GM06990 (cell line): ENCODE data around the gene CD81.

Experiments used
- DNase-seq: peaks from one replicate; pipeline ENCODE4 v3.0.0-alpha.2; 2011; ENCODE audit not compliant: insufficient read length; ENCODE audit errors: extremely low read depth
- H3K27me3 ChIP-seq: replicated peaks from 2 replicates; pipeline ENCODE4 v1.6.0; 2011; ENCODE audit warnings: low read length; ENCODE audit not compliant: control insufficient read depth, insufficient read depth
- H3K36me3 ChIP-seq: 2 replicates; pipeline ENCODE4 v1.5.1; 2011; ENCODE audit warnings: low read length; ENCODE audit not compliant: control insufficient read depth, insufficient read depth
- H3K4me3 ChIP-seq: replicated peaks from 2 replicates; pipeline ENCODE4 v1.5.1; 2011; ENCODE audit warnings: low read depth, mild to moderate bottlenecking, control low read depth, low read length
- CTCF ChIP-seq: IDR thresholded peaks from 2 replicates; pipeline ENCODE4 v1.5.1; 2011; ENCODE audit warnings: low read length, control low read depth, mild to moderate bottlenecking, inconsistent platforms; ENCODE audit not compliant: insufficient read depth, poor library complexity, severe bottlenecking

Gene CD81

DNA sequence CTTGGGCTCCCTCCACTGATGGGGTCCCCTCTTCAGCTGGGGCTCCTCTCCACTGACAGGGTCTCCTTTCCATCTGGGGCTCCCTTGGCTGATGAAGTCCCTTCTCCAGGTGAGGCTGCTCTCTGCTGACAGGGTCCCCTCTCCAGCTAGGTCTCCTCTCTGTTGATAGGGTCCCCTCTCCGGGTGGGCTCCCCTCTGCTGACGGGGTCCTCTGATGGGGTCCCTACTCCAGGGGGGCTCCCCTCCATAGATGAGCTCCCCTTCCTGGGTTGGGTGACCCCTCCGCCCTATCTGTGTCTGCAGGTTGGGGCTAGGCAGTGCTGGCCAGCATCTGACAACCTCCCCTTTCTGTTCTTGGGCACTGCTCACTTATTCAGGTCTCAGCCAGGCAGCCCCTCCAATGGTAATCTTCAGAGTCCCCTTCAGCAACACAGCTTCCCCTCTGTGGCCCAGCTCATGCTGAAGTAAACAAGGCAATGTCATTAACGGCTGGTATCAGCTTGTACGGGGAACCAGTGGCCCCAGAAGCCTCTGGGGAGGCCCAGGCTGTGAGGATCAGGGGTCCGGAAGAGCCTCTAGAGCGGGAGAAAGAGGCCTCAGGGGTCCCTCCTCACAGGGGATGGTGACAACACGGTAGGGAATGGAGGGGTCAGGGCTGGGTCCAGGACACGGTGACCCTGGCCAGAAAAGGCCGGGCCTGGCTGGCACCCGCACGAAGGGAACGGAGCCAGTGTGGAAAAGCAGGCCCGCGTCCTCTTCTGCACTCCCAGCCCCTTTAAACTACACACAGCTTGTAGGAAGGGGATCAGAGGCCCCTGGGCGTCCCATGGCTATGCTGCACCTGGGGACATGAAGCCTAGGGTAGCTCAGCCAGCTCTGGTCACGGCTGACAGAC is 9.6 kb upstream of the CD81 start:
- Histone ChIP-seq H3K36me3 (no peaks in the 10 kb centered on the region), H3K4me3 (no peak overlapping the region), H3K27me3 (peaks cover 2% of the 10 kb centered on the region; the same call in 1 of the 2 replicates)
- DNase-seq, result no peak
- TF ChIP-seq CTCF, result no peak

DNA sequence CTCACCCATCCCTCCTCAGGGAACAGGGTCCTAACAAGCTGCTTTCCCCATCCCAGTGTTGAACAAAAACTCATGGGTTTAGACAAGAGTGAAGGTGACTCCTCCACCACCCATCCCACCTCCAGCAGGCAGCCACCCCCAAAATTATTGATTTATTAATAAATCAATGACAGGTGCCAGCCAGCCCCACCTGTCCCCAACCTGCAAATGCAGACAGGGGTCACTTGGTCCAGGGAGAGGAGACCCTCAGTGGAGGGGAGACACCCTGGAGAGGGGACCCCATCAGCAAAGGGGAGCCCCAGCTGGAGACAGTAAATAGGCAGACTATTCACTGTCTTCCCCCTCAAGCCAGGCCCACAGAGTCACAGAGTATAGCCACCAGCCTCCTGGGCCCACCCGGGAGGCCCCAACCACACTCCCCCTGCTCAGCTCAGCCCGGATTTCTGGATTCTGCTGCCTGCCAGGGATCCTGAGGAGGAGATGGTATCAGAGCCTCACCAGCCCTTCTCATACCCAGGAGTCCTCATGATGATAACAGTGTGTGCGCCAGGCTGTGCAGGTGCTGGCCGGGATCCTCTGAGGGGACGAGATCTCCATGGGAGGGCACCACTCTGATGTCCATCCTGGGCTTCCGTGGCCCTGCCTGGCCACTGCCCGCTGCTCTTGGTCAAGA is 8.8 kb upstream of the CD81 start:
- DNase-seq, result no peak
- Histone ChIP-seq H3K4me3 (no peak overlapping the region), H3K36me3 (no peaks in the 10 kb centered on the region), H3K27me3 (peaks cover 2% of the 10 kb centered on the region; the same call in 1 of the 2 replicates)
- TF ChIP-seq CTCF, result no peak

GRCh38 chr11:2368851-2369180 is 8.3 kb upstream of the CD81 start:
- DNase-seq, result no peak

DNA sequence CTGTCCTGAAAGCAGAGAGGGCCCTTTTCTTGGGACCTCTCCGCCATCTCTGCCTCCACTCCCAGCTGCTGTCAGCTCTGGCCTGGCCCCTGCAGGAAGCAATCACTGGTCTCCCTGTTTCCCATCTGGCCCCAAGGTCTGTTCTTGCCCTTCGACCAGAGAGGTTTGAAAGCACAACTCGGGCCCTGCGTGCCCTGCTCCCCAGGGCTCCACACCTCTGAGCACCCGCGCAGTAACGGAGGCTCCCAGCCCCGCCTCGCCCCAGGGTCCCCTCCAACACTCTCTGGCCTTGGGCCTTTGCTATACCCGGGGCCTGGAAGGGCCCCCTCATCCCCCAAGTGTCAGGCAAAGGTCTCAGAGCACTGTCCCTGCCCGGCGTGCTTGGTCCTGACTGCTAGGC is 7.8 kb upstream of the CD81 start:
- Histone ChIP-seq H3K36me3 (no peaks in the 10 kb centered on the region), H3K4me3 (no peak overlapping the region), H3K27me3 (peaks cover 2% of the 10 kb centered on the region; the same call in 1 of the 2 replicates)
- no peak for TF ChIP-seq CTCF
- DNase-seq, result no peak

More at GRCh38 chr11:2368851-2369180, 8.3 kb upstream of the CD81 start:
- TF ChIP-seq CTCF, result no peak
- Histone ChIP-seq H3K36me3 (no peaks in the 10 kb centered on the region), H3K27me3 (peaks cover 2% of the 10 kb centered on the region; the same call in 1 of the 2 replicates), H3K4me3 (no peak overlapping the region)

GRCh38 chr11:2369896-2370295 is 7.2 kb upstream of the CD81 start:
- H3K27me3 ChIP-seq, result peaks cover 2% of the 10 kb centered on the region; the same call in 1 of the 2 replicates
- no peak for DNase-seq
- no peaks in the 10 kb centered on the region for H3K36me3 ChIP-seq
- no peak overlapping the region for H3K4me3 ChIP-seq
- TF ChIP-seq CTCF, result no peak
